Liver (tissue), 9 donors: ENCODE results near the gene RCN2. TPM values are rescaled to one million over a fixed set of nuclear protein-coding genes. Genes with fewer than 3 reads are reported as not detected.
"Not testable (repeated sequence)": the region's sequence is repeated elsewhere in the genome, so short reads cannot be mapped to it uniquely, and the experiment has no call there.

ENCODE experiments used
- DNase-seq: peaks from one replicate; pipeline ENCODE4 v3.0.0-alpha.2; 2017; ENCODE audit warnings: low spot score
- H3K27ac ChIP-seq, 2 donors: one replicate each; pipeline ENCODE4 v1.7.0; 2013; ENCODE audit warnings: inconsistent platforms in 2 of 2, low read length in 2 of 2, control low read depth in 1 of 2, low read depth in 1 of 2, mild to moderate bottlenecking in 1 of 2
- H3K27me3 ChIP-seq, 4 donors: one replicate each; pipeline versions ENCODE4 v1.6.1 to v1.7.0; 2013; ENCODE audit warnings: low read length in 3 of 4, inconsistent platforms in 1 of 4, mild to moderate bottlenecking in 1 of 4, moderate library complexity in 1 of 4; ENCODE audit not compliant: control insufficient read depth in 4 of 4, insufficient read depth in 4 of 4
- H3K36me3 ChIP-seq, 4 donors: one replicate each; pipeline versions ENCODE4 v1.6.1 to v1.7.0; 2013; ENCODE audit warnings: low read length in 3 of 4, mild to moderate bottlenecking in 3 of 4, low read depth in 1 of 4, moderate library complexity in 1 of 4; ENCODE audit not compliant: control insufficient read depth in 4 of 4, insufficient read depth in 3 of 4
- H3K4me1 ChIP-seq, 4 donors: one replicate each; pipeline versions ENCODE4 v1.6.1 to v1.7.0; 2013; ENCODE audit warnings: low read length in 3 of 4, mild to moderate bottlenecking in 3 of 4, moderate library complexity in 1 of 4; ENCODE audit not compliant: control insufficient read depth in 4 of 4, insufficient read depth in 4 of 4
- H3K4me3 ChIP-seq, 3 donors: one replicate each; pipeline versions ENCODE4 v1.6.1 to v1.7.0; 2013; ENCODE audit warnings: low read length in 3 of 3, control low read depth in 1 of 3, low read depth in 1 of 3, mild to moderate bottlenecking in 1 of 3
- H3K9ac ChIP-seq, 2 donors: one replicate each; pipeline ENCODE4 v1.7.0; 2013; ENCODE audit warnings: low read length in 2 of 2, mild to moderate bottlenecking in 2 of 2, moderate library complexity in 2 of 2, control low read depth in 1 of 2, low read depth in 1 of 2
- H3K9me3 ChIP-seq, 4 donors: one replicate each; pipeline versions ENCODE4 v1.6.1 to v1.7.0; 2013; ENCODE audit warnings: low read length in 3 of 4; ENCODE audit not compliant: control insufficient read depth in 4 of 4
- EGR1 ChIP-seq, 2 donors: IDR thresholded peaks; 2 replicates each; pipeline ENCODE4 v1.6.1; 2016 to 2018; ENCODE audit warnings: antibody characterized with exemption in 2 of 2, low read depth in 2 of 2
- FOXA2 ChIP-seq: IDR thresholded peaks from 2 replicates; pipeline ENCODE4 v1.6.1; 2016; ENCODE audit warnings: antibody characterized with exemption
- GABPA ChIP-seq, 2 donors: IDR thresholded peaks in 1 of 2; conservative IDR thresholded peaks in 1 of 2; 2 replicates each; pipeline ENCODE4 v1.6.1; 2016; ENCODE audit warnings: antibody characterized with exemption in 2 of 2, mild to moderate bottlenecking in 1 of 2, moderate library complexity in 1 of 2
- HNF4A ChIP-seq, 2 donors: conservative IDR thresholded peaks; 2 replicates each; pipeline ENCODE4 v1.6.1; 2016; ENCODE audit warnings: antibody characterized with exemption in 2 of 2, mild to moderate bottlenecking in 2 of 2
- HNF4G ChIP-seq: IDR thresholded peaks from 2 replicates; pipeline ENCODE4 v1.6.1; 2016; ENCODE audit warnings: antibody characterized with exemption
- RAD21 ChIP-seq, 2 donors: IDR thresholded peaks; 2 replicates each; pipeline ENCODE4 v1.6.1; 2016; ENCODE audit warnings: antibody characterized with exemption in 2 of 2, mild to moderate bottlenecking in 2 of 2
- RXRA ChIP-seq, 2 donors: IDR thresholded peaks; 2 replicates each; pipeline ENCODE4 v1.6.1; 2017 to 2018; ENCODE audit warnings: antibody characterized with exemption in 2 of 2, mild to moderate bottlenecking in 1 of 2
- SP1 ChIP-seq: IDR thresholded peaks from 2 replicates; pipeline ENCODE4 v1.6.1; 2018; ENCODE audit warnings: antibody characterized with exemption, mild to moderate bottlenecking
- TAF1 ChIP-seq: conservative IDR thresholded peaks from 2 replicates; pipeline ENCODE4 v1.6.1; 2016; ENCODE audit warnings: antibody characterized with exemption, mild to moderate bottlenecking
- YY1 ChIP-seq: IDR thresholded peaks from 2 replicates; pipeline ENCODE4 v1.6.1; 2016; ENCODE audit warnings: antibody characterized with exemption, mild to moderate bottlenecking
- WGBS: extraction: QIAGEN DNeasy Blood & Tissue Kit; methylation state at CpG from one replicate; pipeline ENCODE4 v1.1.7; 2013; 5-methylcytosine and 5-hydroxymethylcytosine counted together
- polyA plus RNA-seq, 2 donors: library from polyadenylated mRNA; stranded (reverse) in 1 of 2; unstranded in 1 of 2; fragments of 200-250 nt in 1 of 2; fragments of >200 nt in 1 of 2; fragmentation: Nextera tagmentation in 1 of 2; extraction: Ambion mirVana in 1 of 2; gene quantifications; one replicate each; pipeline versions ENCODE4 v1.2.1 to v1.2.3, GENCODE V29; 2013 to 2015
- total RNA-seq, 2 donors: library from RNA; depleted of rRNA; stranded (reverse); fragments of >200 nt; gene quantifications; one replicate each; pipeline ENCODE4 v1.2.3, GENCODE V29; 2014
- TF ChIP-seq, protein P1 (sequence below): fragments of 150-350 bp; IDR thresholded peaks from 2 replicates; pipeline ENCODE4 v1.5.1; 2017; ENCODE audit warnings: improper control_type of control experiment, low read depth, low read length; ENCODE audit not compliant: missing input control
- TF ChIP-seq, protein P2 (sequence below): IDR thresholded peaks from 2 replicates; pipeline ENCODE4 v1.6.1; 2016; ENCODE audit warnings: antibody characterized with exemption, mild to moderate bottlenecking
- TF ChIP-seq, protein P3 (sequence below): IDR thresholded peaks from 2 replicates; pipeline ENCODE4 v1.6.1; 2016; ENCODE audit warnings: antibody characterized with exemption
- TF ChIP-seq, protein P4 (sequence below): IDR thresholded peaks from 2 replicates; pipeline ENCODE4 v1.6.1; 2016; ENCODE audit warnings: antibody characterized with exemption
- TF ChIP-seq, protein P5 (sequence below): IDR thresholded peaks from 2 replicates; pipeline ENCODE4 v1.6.1; 2016; ENCODE audit warnings: antibody characterized with exemption
- donor health status: healthy.
- donor health status: healthy.
- donor health status: healthy.
- donor health status: healthy.
- donor health status: healthy.

Gene RCN2
- total and polyA plus RNA-seq, 4 donors = 8.7 to 28.2 (median 15.1) TPM

DNA sequence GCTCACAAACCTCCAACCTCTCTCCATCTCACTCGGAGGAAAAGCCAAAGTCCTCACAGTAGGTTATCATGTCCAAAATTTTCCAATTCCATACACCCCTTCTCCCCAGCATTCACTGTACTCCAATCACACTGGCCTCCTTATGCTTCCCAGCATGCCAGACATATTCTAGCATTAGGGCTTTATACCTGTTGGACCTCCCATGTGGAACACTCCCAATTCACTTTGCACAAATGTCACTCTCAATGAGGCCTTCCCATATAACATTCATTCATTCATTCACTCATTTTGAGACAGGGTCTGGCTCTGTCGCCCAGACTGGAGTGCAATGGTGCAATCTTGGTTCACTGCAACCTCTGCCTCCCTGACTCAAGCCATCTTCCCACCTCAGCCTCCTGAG is 46.3 kb upstream of the RCN2 start:
- WGBS = 96% methylated on average over 2 of the region's 2 CpGs
- peaks cover 3 to 7% (median 6%) of the 10 kb centered on the region in 4 donors for H3K36me3 ChIP-seq
- TF ChIP-seq, protein P1, sequence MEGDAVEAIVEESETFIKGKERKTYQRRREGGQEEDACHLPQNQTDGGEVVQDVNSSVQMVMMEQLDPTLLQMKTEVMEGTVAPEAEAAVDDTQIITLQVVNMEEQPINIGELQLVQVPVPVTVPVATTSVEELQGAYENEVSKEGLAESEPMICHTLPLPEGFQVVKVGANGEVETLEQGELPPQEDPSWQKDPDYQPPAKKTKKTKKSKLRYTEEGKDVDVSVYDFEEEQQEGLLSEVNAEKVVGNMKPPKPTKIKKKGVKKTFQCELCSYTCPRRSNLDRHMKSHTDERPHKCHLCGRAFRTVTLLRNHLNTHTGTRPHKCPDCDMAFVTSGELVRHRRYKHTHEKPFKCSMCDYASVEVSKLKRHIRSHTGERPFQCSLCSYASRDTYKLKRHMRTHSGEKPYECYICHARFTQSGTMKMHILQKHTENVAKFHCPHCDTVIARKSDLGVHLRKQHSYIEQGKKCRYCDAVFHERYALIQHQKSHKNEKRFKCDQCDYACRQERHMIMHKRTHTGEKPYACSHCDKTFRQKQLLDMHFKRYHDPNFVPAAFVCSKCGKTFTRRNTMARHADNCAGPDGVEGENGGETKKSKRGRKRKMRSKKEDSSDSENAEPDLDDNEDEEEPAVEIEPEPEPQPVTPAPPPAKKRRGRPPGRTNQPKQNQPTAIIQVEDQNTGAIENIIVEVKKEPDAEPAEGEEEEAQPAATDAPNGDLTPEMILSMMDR = no peak
- TF ChIP-seq EGR1 (IDR thresholded peaks at IDR 0.05; ENCODE audit: low read depth in 2 of 2) (no peak), HNF4A (conservative IDR thresholded peaks at IDR 0.05) (no peak), TAF1 (no peak), RAD21 (IDR thresholded peaks at IDR 0.05) (no peak), SP1 (no peak), FOXA2 (no peak), HNF4G (no peak), RXRA (IDR thresholded peaks at IDR 0.05) (no peak), GABPA (IDR thresholded peaks at IDR 0.05 in 1 of 2, conservative IDR thresholded peaks at IDR 0.05 in 1 of 2) (no peak), YY1 (no peak)
- TF ChIP-seq, protein P2, sequence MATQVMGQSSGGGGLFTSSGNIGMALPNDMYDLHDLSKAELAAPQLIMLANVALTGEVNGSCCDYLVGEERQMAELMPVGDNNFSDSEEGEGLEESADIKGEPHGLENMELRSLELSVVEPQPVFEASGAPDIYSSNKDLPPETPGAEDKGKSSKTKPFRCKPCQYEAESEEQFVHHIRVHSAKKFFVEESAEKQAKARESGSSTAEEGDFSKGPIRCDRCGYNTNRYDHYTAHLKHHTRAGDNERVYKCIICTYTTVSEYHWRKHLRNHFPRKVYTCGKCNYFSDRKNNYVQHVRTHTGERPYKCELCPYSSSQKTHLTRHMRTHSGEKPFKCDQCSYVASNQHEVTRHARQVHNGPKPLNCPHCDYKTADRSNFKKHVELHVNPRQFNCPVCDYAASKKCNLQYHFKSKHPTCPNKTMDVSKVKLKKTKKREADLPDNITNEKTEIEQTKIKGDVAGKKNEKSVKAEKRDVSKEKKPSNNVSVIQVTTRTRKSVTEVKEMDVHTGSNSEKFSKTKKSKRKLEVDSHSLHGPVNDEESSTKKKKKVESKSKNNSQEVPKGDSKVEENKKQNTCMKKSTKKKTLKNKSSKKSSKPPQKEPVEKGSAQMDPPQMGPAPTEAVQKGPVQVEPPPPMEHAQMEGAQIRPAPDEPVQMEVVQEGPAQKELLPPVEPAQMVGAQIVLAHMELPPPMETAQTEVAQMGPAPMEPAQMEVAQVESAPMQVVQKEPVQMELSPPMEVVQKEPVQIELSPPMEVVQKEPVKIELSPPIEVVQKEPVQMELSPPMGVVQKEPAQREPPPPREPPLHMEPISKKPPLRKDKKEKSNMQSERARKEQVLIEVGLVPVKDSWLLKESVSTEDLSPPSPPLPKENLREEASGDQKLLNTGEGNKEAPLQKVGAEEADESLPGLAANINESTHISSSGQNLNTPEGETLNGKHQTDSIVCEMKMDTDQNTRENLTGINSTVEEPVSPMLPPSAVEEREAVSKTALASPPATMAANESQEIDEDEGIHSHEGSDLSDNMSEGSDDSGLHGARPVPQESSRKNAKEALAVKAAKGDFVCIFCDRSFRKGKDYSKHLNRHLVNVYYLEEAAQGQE = no peak
- TF ChIP-seq, protein P3, sequence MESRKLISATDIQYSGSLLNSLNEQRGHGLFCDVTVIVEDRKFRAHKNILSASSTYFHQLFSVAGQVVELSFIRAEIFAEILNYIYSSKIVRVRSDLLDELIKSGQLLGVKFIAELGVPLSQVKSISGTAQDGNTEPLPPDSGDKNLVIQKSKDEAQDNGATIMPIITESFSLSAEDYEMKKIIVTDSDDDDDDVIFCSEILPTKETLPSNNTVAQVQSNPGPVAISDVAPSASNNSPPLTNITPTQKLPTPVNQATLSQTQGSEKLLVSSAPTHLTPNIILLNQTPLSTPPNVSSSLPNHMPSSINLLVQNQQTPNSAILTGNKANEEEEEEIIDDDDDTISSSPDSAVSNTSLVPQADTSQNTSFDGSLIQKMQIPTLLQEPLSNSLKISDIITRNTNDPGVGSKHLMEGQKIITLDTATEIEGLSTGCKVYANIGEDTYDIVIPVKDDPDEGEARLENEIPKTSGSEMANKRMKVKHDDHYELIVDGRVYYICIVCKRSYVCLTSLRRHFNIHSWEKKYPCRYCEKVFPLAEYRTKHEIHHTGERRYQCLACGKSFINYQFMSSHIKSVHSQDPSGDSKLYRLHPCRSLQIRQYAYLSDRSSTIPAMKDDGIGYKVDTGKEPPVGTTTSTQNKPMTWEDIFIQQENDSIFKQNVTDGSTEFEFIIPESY = no peak
- TF ChIP-seq, protein P4, sequence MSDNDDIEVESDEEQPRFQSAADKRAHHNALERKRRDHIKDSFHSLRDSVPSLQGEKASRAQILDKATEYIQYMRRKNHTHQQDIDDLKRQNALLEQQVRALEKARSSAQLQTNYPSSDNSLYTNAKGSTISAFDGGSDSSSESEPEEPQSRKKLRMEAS = no peak
- TF ChIP-seq, protein P5, sequence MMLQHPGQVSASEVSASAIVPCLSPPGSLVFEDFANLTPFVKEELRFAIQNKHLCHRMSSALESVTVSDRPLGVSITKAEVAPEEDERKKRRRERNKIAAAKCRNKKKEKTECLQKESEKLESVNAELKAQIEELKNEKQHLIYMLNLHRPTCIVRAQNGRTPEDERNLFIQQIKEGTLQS = no peak
- no peaks in the 10 kb centered on the region for H3K27me3 ChIP-seq
- DNase-seq = no peak
- no peak overlapping the region for H3K9ac ChIP-seq
- H3K27ac ChIP-seq = no peak overlapping the region
- no peaks in the 10 kb centered on the region for H3K4me1 ChIP-seq
- H3K4me3 ChIP-seq = no peak overlapping the region
- H3K9me3 ChIP-seq = no peaks in the 10 kb centered on the region

DNA sequence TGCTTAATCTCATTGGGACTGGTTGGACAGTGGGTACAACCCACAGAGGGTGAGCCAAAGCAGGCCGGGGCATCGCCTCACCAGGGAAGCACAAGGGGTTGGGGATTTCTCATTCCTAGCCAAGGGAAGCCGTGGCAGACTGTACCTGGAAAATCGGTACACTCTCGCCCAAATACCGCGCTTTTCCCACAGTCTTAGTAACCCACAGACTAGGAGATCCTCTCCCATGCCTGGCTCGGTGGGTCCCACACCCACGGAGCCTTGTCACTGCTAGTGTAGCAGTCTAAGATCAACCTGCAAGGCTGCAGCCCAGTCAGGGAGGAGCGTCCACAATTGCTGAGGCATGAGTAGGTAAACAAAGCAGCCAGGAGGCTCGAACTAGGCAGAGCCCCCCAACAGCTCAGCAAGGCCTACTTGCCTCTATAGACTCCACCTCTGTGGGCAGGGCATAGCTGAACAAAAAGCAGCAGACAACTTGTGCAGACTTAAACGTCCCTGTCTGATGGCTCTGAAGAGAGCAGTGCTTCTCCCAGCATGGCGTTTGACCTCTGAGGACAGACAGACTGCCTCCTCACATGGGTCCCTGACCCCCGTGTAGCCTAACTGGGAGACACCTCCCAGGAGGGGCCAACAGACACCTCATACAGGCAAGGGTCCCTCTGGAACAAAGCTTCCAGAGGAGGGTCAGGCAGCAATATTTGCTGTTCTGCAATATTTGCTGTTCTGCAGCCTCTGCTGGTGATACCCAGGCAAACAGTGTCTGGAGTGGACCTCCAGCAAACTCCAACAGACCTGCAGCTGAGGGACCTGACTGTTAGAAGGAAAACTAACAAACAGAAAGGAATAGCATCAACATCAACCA is 44.0 kb upstream of the RCN2 start:
- not testable (repeated sequence) for H3K9ac ChIP-seq, H3K4me3 ChIP-seq, H3K9me3 ChIP-seq, H3K4me1 ChIP-seq, H3K27me3 ChIP-seq, H3K36me3 ChIP-seq, H3K27ac ChIP-seq
- WGBS = 84% methylated on average over 14 of the region's 14 CpGs
- peak; percentile 40 for DNase-seq

DNA sequence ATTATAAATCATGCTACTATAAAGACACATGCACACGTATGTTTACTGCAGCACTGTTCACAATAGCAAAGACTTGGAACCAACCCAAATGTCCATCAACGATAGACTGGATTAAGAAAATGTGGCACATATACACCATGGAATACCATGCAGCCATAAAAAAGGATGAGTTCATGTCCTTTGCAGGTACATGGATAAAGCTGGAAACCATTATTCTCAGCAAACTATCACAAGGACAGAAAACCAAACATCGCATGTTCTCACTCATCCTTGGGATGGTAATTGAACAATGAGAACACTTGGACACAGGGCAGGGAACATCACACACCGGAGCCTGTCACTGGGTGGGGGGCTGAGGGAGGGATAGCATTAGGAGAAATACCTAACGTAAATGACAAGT is 38.7 kb upstream of the RCN2 start:
- H3K27me3 ChIP-seq, H3K4me1 ChIP-seq, H3K9ac ChIP-seq, H3K36me3 ChIP-seq, DNase-seq, H3K4me3 ChIP-seq, H3K9me3 ChIP-seq, H3K27ac ChIP-seq: not testable (repeated sequence)
- 94% methylated on average over 5 of the region's 5 CpGs for WGBS
